ENCODE results near the gene STARD8.

The STARD8 gene

GRCh38 chrX:68749426-68749825, 102.0 kb downstream of the STARD8 start:
- in situ Hi-C loops (cut with HindIII; ENCODE audit: low pct_ligation_motif_present, low sequenced_read_pairs) = no loop called here
- DNase-seq = no peak
- no peak for TF ChIP-seq CTCF (IDR thresholded peaks at IDR 0.05; ENCODE audit: low read depth, low read length, missing control alignments)
- no peak overlapping the region for H3K27ac ChIP-seq
- H3K27me3 ChIP-seq (replicated peaks) = no peaks in the 10 kb centered on the region
- no peaks in the 10 kb centered on the region for H3K36me3 ChIP-seq (replicated peaks)
- no peak overlapping the region for H3K4me3 ChIP-seq (ENCODE audit: low read depth, low read length)

- in situ Hi-C loops (cut with HindIII; ENCODE audit: low pct_ligation_motif_present, low sequenced_read_pairs) = no loop called here
- TF ChIP-seq CTCF (IDR thresholded peaks at IDR 0.05; ENCODE audit: low read depth, low read length, missing control alignments) = no peak
- H3K27me3 ChIP-seq (replicated peaks) = no peaks in the 10 kb centered on the region
- no peaks in the 10 kb centered on the region for H3K36me3 ChIP-seq (replicated peaks)
- H3K4me3 ChIP-seq (ENCODE audit: low read depth, low read length) = no peak overlapping the region
- DNase-seq = no peak
- no peak overlapping the region for H3K27ac ChIP-seq
These were observed 102.8 kb downstream of the STARD8 start for GRCh38 chrX:68750316-68750715.

- no peaks in the 10 kb centered on the region for H3K36me3 ChIP-seq (replicated peaks)
- H3K27me3 ChIP-seq (replicated peaks) = no peaks in the 10 kb centered on the region
- H3K4me3 ChIP-seq (ENCODE audit: low read depth, low read length) = no peak overlapping the region
- no peak for TF ChIP-seq CTCF (IDR thresholded peaks at IDR 0.05; ENCODE audit: low read depth, low read length, missing control alignments)
- in situ Hi-C loops (cut with HindIII; ENCODE audit: low pct_ligation_motif_present, low sequenced_read_pairs) = no loop called here
- DNase-seq = no peak
- H3K27ac ChIP-seq = no peak overlapping the region
These were observed 103.9 kb downstream of the STARD8 start for GRCh38 chrX:68751372-68751771.

- no peaks in the 10 kb centered on the region for H3K27me3 ChIP-seq (replicated peaks)
- no peak for DNase-seq
- H3K27ac ChIP-seq = no peak overlapping the region
- H3K4me3 ChIP-seq (ENCODE audit: low read depth, low read length) = no peak overlapping the region
- no peaks in the 10 kb centered on the region for H3K36me3 ChIP-seq (replicated peaks)
- TF ChIP-seq CTCF (IDR thresholded peaks at IDR 0.05; ENCODE audit: low read depth, low read length, missing control alignments) = no peak
- in situ Hi-C loops (cut with HindIII; ENCODE audit: low pct_ligation_motif_present, low sequenced_read_pairs) = no loop called here
These were observed 105.8 kb downstream of the STARD8 start for GRCh38 chrX:68753218-68753617.

- Histone ChIP-seq H3K4me3 (ENCODE audit: low read depth, low read length) (no peak overlapping the region), H3K27ac (no peak overlapping the region), H3K27me3 (replicated peaks) (no peaks in the 10 kb centered on the region), H3K36me3 (replicated peaks) (no peaks in the 10 kb centered on the region)
- in situ Hi-C loops (cut with HindIII; ENCODE audit: low pct_ligation_motif_present, low sequenced_read_pairs) = no loop called here
- no peak for DNase-seq
- TF ChIP-seq CTCF (IDR thresholded peaks at IDR 0.05; ENCODE audit: low read depth, low read length, missing control alignments) = no peak
These were observed 106.9 kb downstream of the STARD8 start for GRCh38 chrX:68754406-68754805.

- H3K4me3 ChIP-seq (ENCODE audit: low read depth, low read length) = no peak overlapping the region
- H3K27ac ChIP-seq = no peak overlapping the region
- no peaks in the 10 kb centered on the region for H3K36me3 ChIP-seq (replicated peaks)
- DNase-seq = no peak
- in situ Hi-C loops (cut with HindIII; ENCODE audit: low pct_ligation_motif_present, low sequenced_read_pairs) = no loop called here
- H3K27me3 ChIP-seq (replicated peaks) = no peaks in the 10 kb centered on the region
- no peak for TF ChIP-seq CTCF (IDR thresholded peaks at IDR 0.05; ENCODE audit: low read depth, low read length, missing control alignments)
These were observed 108.2 kb downstream of the STARD8 start for GRCh38 chrX:68755616-68756125.

Measured in brain microvascular endothelial cell (primary cell).